HCT116 (cell line): ENCODE results near the gene GNA15. TPM values are rescaled to one million over a fixed set of nuclear protein-coding genes. Genes with fewer than 3 reads are reported as not detected.

Experiments
- ATAC-seq: fragments of 200-7000 bp; cut with Tn5 transposase; 2 replicates; pipeline ENCODE4 v1.9.1; 2020; ENCODE audit warnings: mild to moderate bottlenecking, moderate library complexity
- BruUV-seq: library from RNA; stranded (reverse); fragments of 400-500 nt; replicated peaks from 2 replicates; lab custom pipeline; 2021; lab: Mats Ljungman, UMichigan
- CTCF ChIA-PET: fragments of 300-600 bp; sonication (Branson Sonifier 250); formaldehyde crosslinking; loops from one replicate; lab custom pipeline; 2021; ENCODE audit warnings: antibody characterized with exemption; lab: Charles Lee
- POLR2A ChIA-PET: fragments of 300-600, 350-600 bp; sonication (Branson Sonifier 250); formaldehyde crosslinking; loops from one replicate; lab custom pipeline; 2021; ENCODE audit warnings: antibody characterized with exemption; lab: Charles Lee
- RAD21 ChIA-PET, 2 experiments: fragments of 300-600 bp; sonication (Branson Sonifier 250); formaldehyde crosslinking; loops; one replicate each; lab custom pipeline; 2023; ENCODE audit warnings: low total read pairs in 2 of 2; ENCODE audit not compliant: uncharacterized antibody in 2 of 2, unreplicated experiment in 2 of 2, low non-redundant PET in 1 of 2; lab: Charles Lee
- DNase-seq: peaks from one replicate; pipeline ENCODE4 v3.0.0-alpha.2; 2010; ENCODE audit warnings: low read depth, low spot score
- H2AFZ ChIP-seq: fragments of 200-600 bp; shearing (Covaris generic), sonication (generic); 2 replicates; pipeline ENCODE4 v1.6.1; 2017; ENCODE audit warnings: low read depth, mixed run types, mixed read lengths, antibody characterized with exemption, low read length; ENCODE audit not compliant: poor library complexity, severe bottlenecking
- H3K27ac ChIP-seq: 2 replicates; pipeline ENCODE4 v1.5.1; 2012; ENCODE audit warnings: low read depth, low read length
- H3K27me3 ChIP-seq: fragments of 200-600 bp; sonication (generic); 2 replicates; pipeline ENCODE4 v1.6.1; 2016; ENCODE audit warnings: mixed run types, low read length, mixed read lengths; ENCODE audit not compliant: insufficient read depth
- H3K36me3 ChIP-seq, 2 experiments: fragments of 200-500 bp in 1 of 2; fragments of 200-600 bp in 1 of 2; sonication (Bioruptor generic) in 1 of 2; sonication (generic) in 1 of 2; 2 replicates each; pipeline versions ENCODE4 v1.5.1 to v1.6.1; 2014 to 2016; ENCODE audit warnings: low read length in 2 of 2, inconsistent platforms in 1 of 2, mixed read lengths in 1 of 2, mixed run types in 1 of 2; ENCODE audit not compliant: insufficient read depth in 2 of 2, control insufficient read depth in 1 of 2
- H3K4me1 ChIP-seq, 2 experiments: fragments of 200-600 bp in 1 of 2; sonication (generic) in 1 of 2; 2 replicates each; pipeline versions ENCODE4 v1.5.1 to v1.6.1; 2012 to 2017; ENCODE audit warnings: low read length in 2 of 2, inconsistent platforms in 1 of 2, mild to moderate bottlenecking in 1 of 2, mixed read lengths in 1 of 2, mixed run types in 1 of 2, moderate library complexity in 1 of 2; ENCODE audit not compliant: insufficient read depth in 2 of 2, control insufficient read depth in 1 of 2
- H3K4me2 ChIP-seq: fragments of 200-600 bp; sonication (generic); 2 replicates; pipeline ENCODE4 v1.6.1; 2017; ENCODE audit warnings: mixed run types, low read length, mixed read lengths
- H3K4me3 ChIP-seq, 2 experiments: fragments of 200-600 bp in 1 of 2; sonication (generic) in 1 of 2; replicated peaks in 1 of 2; 2 replicates each; pipeline ENCODE4 v1.5.1; 2011 to 2016; ENCODE audit warnings: low read length in 2 of 2, control low read depth in 1 of 2, low read depth in 1 of 2, mild to moderate bottlenecking in 1 of 2, mixed read lengths in 1 of 2, mixed run types in 1 of 2
- H3K79me2 ChIP-seq: fragments of 200-600 bp; sonication (generic); 2 replicates; pipeline ENCODE4 v1.6.1; 2017; ENCODE audit warnings: mild to moderate bottlenecking, mixed run types, low read length, moderate library complexity, mixed read lengths; ENCODE audit not compliant: insufficient read depth
- H3K9ac ChIP-seq: fragments of 200-600 bp; sonication (generic); 2 replicates; pipeline ENCODE4 v1.6.1; 2016; ENCODE audit warnings: low read length, mixed read lengths
- H3K9me2 ChIP-seq: fragments of 200-600 bp; sonication (generic), shearing (Covaris generic); 2 replicates; pipeline ENCODE4 v1.6.1; 2017; ENCODE audit warnings: mixed run types, mild to moderate bottlenecking, moderate library complexity; ENCODE audit not compliant: insufficient read depth
- H3K9me3 ChIP-seq, 2 experiments: fragments of 200-500 bp in 1 of 2; fragments of 200-600 bp in 1 of 2; sonication (Bioruptor generic) in 1 of 2; sonication (generic) in 1 of 2; 2 replicates each; pipeline ENCODE4 v1.6.1; 2014 to 2017; ENCODE audit warnings: low read length in 2 of 2, mixed read lengths in 2 of 2, inconsistent platforms in 1 of 2, low read depth in 1 of 2, mild to moderate bottlenecking in 1 of 2, mixed run types in 1 of 2, moderate library complexity in 1 of 2; ENCODE audit not compliant: control insufficient read depth in 1 of 2, insufficient read depth in 1 of 2
- H4K20me1 ChIP-seq: fragments of 200-600 bp; sonication (generic), shearing (Covaris generic); 2 replicates; pipeline ENCODE4 v1.6.1; 2017; ENCODE audit warnings: mixed run types, mild to moderate bottlenecking, moderate library complexity; ENCODE audit not compliant: insufficient read depth
- CEBPB ChIP-seq: IDR thresholded peaks from 2 replicates; pipeline ENCODE4 v1.6.1; 2012; ENCODE audit warnings: low read depth
- EGR1 ChIP-seq: IDR thresholded peaks from 2 replicates; pipeline ENCODE4 v1.6.1; 2012; ENCODE audit warnings: low read depth
- ELF1 ChIP-seq: IDR thresholded peaks from 2 replicates; pipeline ENCODE4 v1.6.1; 2012; ENCODE audit warnings: low read depth, borderline replicate concordance
- EZH2 ChIP-seq: fragments of 200-600 bp; sonication (generic); IDR thresholded peaks from 2 replicates; pipeline ENCODE4 v1.6.1; 2017; ENCODE audit warnings: antibody characterized with exemption, mixed run types
- EZH2phosphoT487 ChIP-seq: fragments of 200-600 bp; IDR thresholded peaks from 2 replicates; pipeline ENCODE4 v1.6.1; 2018; ENCODE audit warnings: antibody characterized with exemption, borderline replicate concordance
- FOSL1 ChIP-seq: IDR thresholded peaks from 2 replicates; pipeline ENCODE4 v1.6.1; 2012; ENCODE audit warnings: low read depth
- JUND ChIP-seq: IDR thresholded peaks from 2 replicates; pipeline ENCODE4 v1.6.1; 2012
- MAX ChIP-seq: IDR thresholded peaks from 2 replicates; pipeline ENCODE4 v1.6.1; 2012
- POLR2A ChIP-seq: IDR thresholded peaks from 2 replicates; pipeline ENCODE4 v1.7.0; 2011; ENCODE audit warnings: borderline replicate concordance; ENCODE audit not compliant: insufficient read depth, insufficient read length; ENCODE audit errors: extremely low read depth
- POLR2AphosphoS5 ChIP-seq: IDR thresholded peaks from 2 replicates; pipeline ENCODE4 v1.6.1; 2011; ENCODE audit warnings: mild to moderate bottlenecking, low read depth, low read length, moderate library complexity
- RAD21 ChIP-seq: IDR thresholded peaks from 2 replicates; pipeline ENCODE4 v1.6.1; 2012; ENCODE audit warnings: low read depth, mild to moderate bottlenecking
- SIN3A ChIP-seq: IDR thresholded peaks from 2 replicates; pipeline ENCODE4 v1.6.1; 2012; ENCODE audit warnings: low read depth
- SRF ChIP-seq: IDR thresholded peaks from 2 replicates; pipeline ENCODE4 v1.6.1; 2012; ENCODE audit warnings: low read depth
- TCF7L2 ChIP-seq: IDR thresholded peaks from 2 replicates; pipeline ENCODE4 v1.7.0; 2011; ENCODE audit warnings: borderline replicate concordance, inconsistent platforms; ENCODE audit not compliant: insufficient read depth, insufficient read length; ENCODE audit errors: extremely low read depth
- ZNF274 ChIP-seq: fragments of 200-500 bp; sonication (Bioruptor generic); IDR thresholded peaks from 2 replicates; pipeline ENCODE4 v1.6.1; 2014; ENCODE audit warnings: mild to moderate bottlenecking, low read depth, low read length, inconsistent platforms
- intact Hi-C: fragments of 100-400 bp; cut with micrococcal nuclease; formaldehyde crosslinking; loops from 2 replicates; pipeline ENCODE4 v1.10.0; 2022
- total RNA-seq: library from RNA; stranded (reverse); gene quantifications from one replicate; pipeline ENCODE4 v1.2.1, GENCODE V29; 2021; ENCODE audit not compliant: unreplicated experiment

Gene GNA15
- total RNA-seq, 1 experiment from 2014 or later, result 1.5 TPM

- Histone ChIP-seq H3K79me2 (peaks cover 18% of the 10 kb centered on the region; the same call in 1 of the 2 replicates), H3K27me3 (no peaks in the 10 kb centered on the region), H3K4me3 (no peak overlapping the region), H2AFZ (no peak overlapping the region), H3K9me2 (no peaks in the 10 kb centered on the region), H4K20me1 (no peaks in the 10 kb centered on the region), H3K4me1 (peaks cover 0 to 3% of the 10 kb centered on the region in 2 experiments; a peak in 2 of 4 replicates), H3K9ac (no peak overlapping the region), H3K36me3 (no peaks in the 10 kb centered on the region; a peak in 1 of 4 replicates), H3K9me3 (no peaks in the 10 kb centered on the region), H3K4me2 (no peak overlapping the region), H3K27ac (no peak overlapping the region)
- ChIA-PET CTCF (interaction anchor here (1.1 kb wide), 1 partner anchor 8 kb away, joined by 4 read pairs; no protein-coding TSS in a partner anchor), RAD21 (no interaction called here), POLR2A (no interaction called here)
- no TSS peak for BruUV-seq
- DNase-seq, result no peak
- TF ChIP-seq CEBPB (no peak), POLR2AphosphoS5 (no peak), EGR1 (no peak), EZH2 (no peak), SIN3A (no peak), RAD21 (no peak), SRF (no peak), JUND (no peak), ZNF274 (no peak), FOSL1 (no peak), ELF1 (no peak), POLR2A (no peak)
- intact Hi-C loops, result no loop called here
- no peak for ATAC-seq
Measured at GRCh38 chr19:3116621-3117020, 19.2 kb upstream of the GNA15 start.

GRCh38 chr19:3117716-3118115 is 18.1 kb upstream of the GNA15 start:
- ATAC-seq, result no peak
- Histone ChIP-seq H3K4me3 (no peak overlapping the region), H3K4me1 (peaks cover 0 to 3% of the 10 kb centered on the region in 2 experiments; a peak in 2 of 4 replicates), H3K4me2 (no peak overlapping the region), H3K27me3 (no peaks in the 10 kb centered on the region), H3K9ac (no peak overlapping the region), H3K36me3 (no peaks in the 10 kb centered on the region; a peak in 1 of 4 replicates), H3K9me2 (no peaks in the 10 kb centered on the region), H3K9me3 (no peaks in the 10 kb centered on the region), H3K79me2 (peaks cover 8% of the 10 kb centered on the region; the same call in 1 of the 2 replicates), H4K20me1 (no peaks in the 10 kb centered on the region), H2AFZ (no peak overlapping the region), H3K27ac (no peak overlapping the region)
- no peak for TF ChIP-seq FOSL1
- no peak for TF ChIP-seq POLR2A
- no peak for TF ChIP-seq EZH2phosphoT487
- TF ChIP-seq ZNF274, result no peak
- no peak for TF ChIP-seq EGR1
- no peak for TF ChIP-seq SRF
- no peak for TF ChIP-seq TCF7L2
- TF ChIP-seq MAX, result no peak
- no TSS peak for BruUV-seq
- CTCF ChIA-PET, result interaction anchor here (1.1 kb wide), 1 partner anchor 9 kb away, joined by 4 read pairs; no protein-coding TSS in a partner anchor
- DNase-seq, result no peak
- RAD21 ChIA-PET, result no interaction called here
- intact Hi-C loops, result no loop called here
- POLR2A ChIA-PET, result no interaction called here
